Left renal pelvis (tissue), 4 donors: ENCODE data around the gene AMHR2. TPM values are rescaled to one million over a fixed set of nuclear protein-coding genes. Genes with fewer than 3 reads are reported as not detected.

Experiments used
- DNase-seq, 4 donors: peaks; one replicate each; pipeline ENCODE4 v3.0.0-alpha.2; 2013; ENCODE audit warnings: low read depth in 4 of 4, low spot score in 3 of 4
- polyA plus RNA-seq, 4 donors: library from polyadenylated mRNA; unstranded; fragments of 120-200 nt; gene quantifications; one replicate each; pipeline ENCODE4 v1.2.1, GENCODE V29; 2013; ENCODE audit not compliant: insufficient read length in 4 of 4

Gene AMHR2
- polyA plus RNA-seq, 4 donors = 0.16 to 0.63 (median 0.53) TPM

DNA sequence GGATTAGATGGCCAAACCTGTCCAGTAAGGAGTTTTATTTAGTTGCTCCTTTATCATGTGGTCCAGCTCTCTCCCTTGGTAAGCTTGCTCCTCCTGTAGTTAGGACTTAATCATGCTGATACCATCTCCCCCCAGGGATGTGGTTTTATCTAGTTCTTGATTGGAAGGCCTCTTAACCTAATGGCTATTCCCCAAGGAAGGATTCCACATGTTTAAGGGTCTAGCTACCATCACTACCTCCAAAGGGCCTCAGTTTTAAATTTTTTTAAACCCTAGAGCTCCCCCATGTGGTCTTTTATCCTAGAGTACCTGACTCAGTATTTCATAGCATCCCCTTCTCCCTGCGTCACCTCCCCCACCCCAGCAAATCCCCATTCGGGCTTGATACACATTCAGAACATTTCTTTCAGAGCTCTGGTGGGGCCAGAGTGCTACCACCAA lies 53.1 kb downstream of the AMHR2 start:
- DNase-seq = no peak

DNA sequence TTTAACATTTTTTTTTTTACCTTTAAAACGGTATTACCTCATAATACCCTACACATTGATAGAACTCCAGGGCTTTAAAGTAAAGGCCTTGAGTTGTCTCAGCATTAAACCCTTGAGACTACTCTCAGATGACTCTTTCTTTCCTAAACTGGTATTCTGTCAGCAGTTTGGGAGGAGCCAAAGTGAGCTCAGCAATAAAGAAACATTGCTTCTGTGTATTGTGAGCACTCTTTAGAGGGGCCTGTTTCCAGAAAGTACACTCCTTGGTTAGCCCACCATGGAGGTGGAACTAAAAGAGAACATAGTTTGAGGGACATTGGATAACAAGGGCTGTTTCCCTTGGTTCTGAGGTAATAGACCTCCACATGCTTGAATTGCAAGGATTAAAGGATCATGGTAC lies 55.2 kb downstream of the AMHR2 start:
- no peak for DNase-seq

DNA sequence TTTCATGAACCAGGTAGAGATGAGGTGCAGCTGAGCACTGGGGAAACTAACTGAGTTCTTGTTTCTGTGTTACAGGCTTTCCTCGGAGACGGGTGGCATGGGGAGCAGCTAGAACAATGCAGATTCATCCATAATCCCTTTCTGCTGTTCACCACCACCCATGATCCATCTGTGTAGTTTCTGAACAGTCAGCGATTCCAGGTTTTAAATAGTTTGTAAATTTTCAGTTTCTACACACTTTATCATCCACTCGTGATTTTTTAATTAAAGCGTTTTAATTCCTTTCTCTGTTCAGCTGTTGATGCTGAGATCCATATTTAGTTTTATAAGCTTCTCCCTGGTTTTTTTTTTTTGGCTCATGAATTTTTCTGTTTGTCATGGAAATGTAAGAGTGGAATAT lies 55.7 kb downstream of the AMHR2 start:
- no peak for DNase-seq

DNA sequence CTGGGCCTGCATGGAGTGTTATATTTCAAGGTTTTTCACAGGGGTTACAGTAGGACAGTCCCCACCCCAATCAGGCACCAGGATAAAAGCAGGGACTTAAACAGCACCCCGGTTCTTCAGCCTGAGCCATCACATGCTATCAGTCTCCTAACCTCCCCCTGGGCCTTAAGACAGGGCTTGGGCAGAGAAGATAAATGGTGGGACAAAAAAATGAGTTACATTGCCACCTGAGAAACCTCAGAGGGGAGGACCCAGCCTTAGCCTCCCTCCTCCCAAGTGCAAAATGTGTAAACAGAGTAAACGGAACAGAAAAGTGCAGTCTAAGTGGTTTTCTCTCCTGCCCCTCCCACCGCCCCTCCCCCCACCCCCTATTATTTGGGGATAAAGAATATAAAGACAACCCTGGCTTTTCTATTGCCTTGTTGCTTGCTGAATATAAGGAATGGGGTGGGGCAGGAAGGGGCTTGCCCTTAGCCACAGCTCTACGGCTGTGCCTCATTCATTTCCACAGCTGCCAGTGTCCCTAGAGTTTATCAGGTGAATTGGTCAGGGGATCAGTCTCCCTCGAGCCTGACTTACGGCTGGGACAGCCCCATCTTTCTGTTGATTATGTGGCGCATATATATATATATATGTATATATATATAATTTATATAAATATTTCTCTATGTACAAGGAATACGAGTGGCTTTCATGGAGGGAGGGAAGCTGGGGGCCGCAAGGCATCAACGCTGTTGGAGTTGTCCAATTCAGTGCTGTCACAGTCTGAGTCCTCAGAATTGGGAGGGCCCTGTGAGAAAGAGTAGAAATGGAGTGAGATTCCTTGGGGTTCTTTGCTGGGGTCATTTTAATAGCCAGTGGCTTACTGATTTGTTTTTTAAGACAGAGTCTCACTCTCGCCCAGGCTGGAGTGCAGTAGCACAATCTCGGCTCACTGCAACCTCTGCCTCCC lies 57.1 kb downstream of the AMHR2 start:
- no peak for DNase-seq

Other genes with a start within 250 kb of the AMHR2 start
- gene ZNF740, start 243.1 kb upstream of the AMHR2 start, polyA plus RNA-seq = 10 to 100 TPM; 53.2 to 76.4 (median 67.8) TPM
- gene CSAD, start 242.9 kb upstream of the AMHR2 start, polyA plus RNA-seq = 100 to 1,000 TPM in 1 of 4 donors, 10 to 100 TPM in 3; 32.9 to 117 (median 70.5) TPM
- 1 to 10 TPM in 2 of 4 donors, under 1 TPM in 2; 0.86 to 2.4 (median 1.1) TPM for gene ITGB7, start 216.6 kb upstream of the AMHR2 start, polyA plus RNA-seq
- gene RARG, start 191.6 kb upstream of the AMHR2 start, polyA plus RNA-seq = 10 to 100 TPM; 32.3 to 73.8 (median 38.9) TPM
- 10 to 100 TPM in 2 of 4 donors, 1 to 10 TPM in 2; 8.1 to 14.3 (median 9.2) TPM for gene ESPL1, start 155.6 kb upstream of the AMHR2 start, polyA plus RNA-seq
- gene PFDN5, start 128.3 kb upstream of the AMHR2 start, polyA plus RNA-seq = 100 to 1,000 TPM; 546 to 729 (median 657) TPM
- 10 to 100 TPM; 37.7 to 56.1 (median 48.6) TPM for gene MYG1, start 124.2 kb upstream of the AMHR2 start, polyA plus RNA-seq
- 10 to 100 TPM; 60.7 to 89.4 (median 76.2) TPM for gene AAAS, start 102.2 kb upstream of the AMHR2 start, polyA plus RNA-seq
- under 1 TPM; 0.17 to 0.27 (median 0.24) TPM for gene SP7, start 87.5 kb upstream of the AMHR2 start, polyA plus RNA-seq
- 10 to 100 TPM; 76.7 to 82.3 (median 79.3) TPM for gene SP1, start 43.7 kb upstream of the AMHR2 start, polyA plus RNA-seq
- 100 to 1,000 TPM in 3 of 4 donors, 10 to 100 TPM in 1; 67.9 to 183 (median 175) TPM for gene PRR13, start 17.9 kb downstream of the AMHR2 start, polyA plus RNA-seq
- 1,000 to 10,000 TPM in 3 of 4 donors, 100 to 1,000 TPM in 1; 796 to 1,179 (median 1,079) TPM for gene PCBP2, start 28.2 kb downstream of the AMHR2 start, polyA plus RNA-seq
- gene MAP3K12, start 75.6 kb downstream of the AMHR2 start, polyA plus RNA-seq = 10 to 100 TPM; 21.6 to 36.9 (median 29.9) TPM
- gene TARBP2, start 77.4 kb downstream of the AMHR2 start, polyA plus RNA-seq = 10 to 100 TPM; 37.4 to 59.6 (median 43.5) TPM
- 1 to 10 TPM in 2 of 4 donors, not detected in 2; 1.0 to 1.2 TPM for gene NPFF, start 83.6 kb downstream of the AMHR2 start, polyA plus RNA-seq
- 10 to 100 TPM; 43.1 to 70.5 (median 44.8) TPM for gene ATF7, start 202.5 kb downstream of the AMHR2 start, polyA plus RNA-seq